ENCODE measurements around the gene CFH. TPM values are rescaled to one million over a fixed set of nuclear protein-coding genes. Genes with fewer than 3 reads are reported as not detected.

CFH gene
- total and polyA plus RNA-seq, 2 donors (not counting 3 experiments of a cell fraction or from before 2014, with no cell fraction given) = 20.7 to 25.3 TPM

GRCh38 chr1:196637606-196638005 is 14.2 kb upstream of the CFH start:
- H3K79me2 ChIP-seq (ENCODE audit: control insufficient read depth, insufficient read depth, low read length) = no peaks in the 10 kb centered on the region
- no peak overlapping the region for H3K4me3 ChIP-seq (replicated peaks in 1 of 3; ENCODE audit: insufficient read depth in 1 of 3, low read depth in 1 of 3, low read length in 3 of 3)
- H3K9me1 ChIP-seq (replicated peaks; ENCODE audit: control insufficient read depth, extremely low read depth, insufficient read depth, low read length) = no peaks in the 10 kb centered on the region
- H3K9me3 ChIP-seq (replicated peaks; ENCODE audit: control insufficient read depth, insufficient read depth, low read length) = no peaks in the 10 kb centered on the region
- TF ChIP-seq MAX (IDR thresholded peaks at IDR 0.05; ENCODE audit: insufficient read depth, insufficient read length) (no peak), CTCF (IDR thresholded peaks at IDR 0.05; ENCODE audit: extremely low read depth in 1 of 2, insufficient read depth in 1 of 2, low read depth in 1 of 2, low read length in 2 of 2) (no peak), POLR2AphosphoS5 (IDR thresholded peaks at IDR 0.05; ENCODE audit: insufficient read depth, low read depth, low read length) (no peak), EZH2 (IDR thresholded peaks at IDR 0.05; ENCODE audit: borderline replicate concordance, low read depth, low read length, severe bottlenecking) (no peak), GATA2 (IDR thresholded peaks at IDR 0.05; ENCODE audit: insufficient read depth, insufficient read length, low read depth, low read length) (no peak), POLR2A (IDR thresholded peaks at IDR 0.05; ENCODE audit: low read depth, low read length) (no peak), JUN (IDR thresholded peaks at IDR 0.05; ENCODE audit: borderline replicate concordance, insufficient read depth, insufficient read length, low read depth) (no peak), MYC (IDR thresholded peaks at IDR 0.05; ENCODE audit: low read depth, low read length) (no peak), FOS (IDR thresholded peaks at IDR 0.05; ENCODE audit: borderline replicate concordance, insufficient read depth, low read length) (no peak)
- CTCF ChIA-PET = no interaction called here
- BruUV-seq (replicated peaks) = no TSS peak
- no peak for DNase-seq (ENCODE audit: low read depth, low spot score)
- FAIRE-seq = no peak
- H3K27me3 ChIP-seq (ENCODE audit: control insufficient read depth in 2 of 2, insufficient read depth in 2 of 2, low read length in 2 of 2) = no peaks in the 10 kb centered on the region
- dilution Hi-C loops (cut with MboI; ENCODE audit: extremely low pct_ligation_motif_present, low sequenced_read_pairs) (no loop called here), intact Hi-C loops (cut with micrococcal nuclease) (no loop called here)
- H3K27ac ChIP-seq (ENCODE audit: insufficient read depth, low read depth, low read length) = no peak overlapping the region
- no peak overlapping the region for H2AFZ ChIP-seq (ENCODE audit: low read depth, low read length)
- H4K20me1 ChIP-seq (replicated peaks; ENCODE audit: control insufficient read depth, extremely low read depth, insufficient read depth, low read length) = no peaks in the 10 kb centered on the region
- no peaks in the 10 kb centered on the region for H3K36me3 ChIP-seq (ENCODE audit: control insufficient read depth in 2 of 2, extremely low read depth in 1 of 2, insufficient read depth in 2 of 2, low read length in 2 of 2)
- H3K9ac ChIP-seq (replicated peaks; ENCODE audit: extremely low read depth, insufficient read depth, low read length) = no peak overlapping the region
- no peaks in the 10 kb centered on the region for H3K4me1 ChIP-seq (ENCODE audit: control insufficient read depth, extremely low read depth, insufficient read depth, low read length)
- POLR2A ChIA-PET = no interaction called here
- no peak overlapping the region for H3K4me2 ChIP-seq (ENCODE audit: insufficient read depth, low read length)

All from endothelial cell of umbilical vein (primary cell).